CD4-positive, alpha-beta memory T cell (primary cell): ENCODE data around the gene DYRK1A. TPM values are rescaled to one million over a fixed set of nuclear protein-coding genes. Genes with fewer than 3 reads are reported as not detected.

Source experiments
- CTCF ChIA-PET: fragments of 350-600 bp; sonication (Branson Sonifier 250); formaldehyde crosslinking; loops from one replicate; lab custom pipeline; 2021; ENCODE audit warnings: inconsistent platforms; ENCODE audit not compliant: partially characterized antibody; lab: Charles Lee
- POLR2A ChIA-PET: fragments of 350-600 bp; sonication (Branson Sonifier 250); formaldehyde crosslinking; loops from one replicate; lab custom pipeline; 2021; ENCODE audit not compliant: partially characterized antibody; lab: Charles Lee
- DNase-seq, 5 donors: peaks; one replicate each; pipeline versions ENCODE4 v3.0.0 to v3.0.0-alpha.2; 2020 to 2022; ENCODE audit warnings: mixed read lengths in 1 of 5
- H3K27ac ChIP-seq: one replicate; pipeline ENCODE4 v1.7.0; 2013; ENCODE audit warnings: low read depth, low read length
- H3K27me3 ChIP-seq: 2 replicates; pipeline ENCODE4 v1.7.0; 2013; ENCODE audit warnings: mild to moderate bottlenecking, low read length, moderate library complexity; ENCODE audit not compliant: insufficient read depth
- H3K36me3 ChIP-seq: 2 replicates; pipeline ENCODE4 v1.7.0; 2013; ENCODE audit warnings: mild to moderate bottlenecking, low read length, moderate library complexity; ENCODE audit not compliant: insufficient read depth
- H3K4me1 ChIP-seq: 2 replicates; pipeline ENCODE4 v1.7.0; 2013; ENCODE audit warnings: mild to moderate bottlenecking, low read length, moderate library complexity; ENCODE audit not compliant: insufficient read depth
- H3K4me3 ChIP-seq, 2 donors: one replicate each; pipeline ENCODE4 v1.7.0; 2013; ENCODE audit warnings: low read length in 2 of 2, mild to moderate bottlenecking in 1 of 2
- H3K9me3 ChIP-seq, 2 donors: one replicate each; pipeline ENCODE4 v1.7.0; 2013; ENCODE audit warnings: low read length in 2 of 2, control low read depth in 1 of 2; ENCODE audit not compliant: control insufficient read depth in 1 of 2
- H3K27ac Mint-ChIP-seq, 7 donors: one replicate each; pipeline ENCODE4 v1.8.0; 2020 to 2021; ENCODE audit warnings: mixed read lengths in 7 of 7, mild to moderate bottlenecking in 6 of 7, inconsistent platforms in 3 of 7, moderate library complexity in 3 of 7
- H3K27me3 Mint-ChIP-seq, 2 donors: one replicate each; pipeline ENCODE4 v1.8.0; 2020 to 2021; ENCODE audit warnings: mixed read lengths in 2 of 2
- H3K36me3 Mint-ChIP-seq, 2 donors: one replicate each; pipeline ENCODE4 v1.8.0; 2020 to 2021; ENCODE audit warnings: mixed read lengths in 2 of 2, inconsistent platforms in 1 of 2, mild to moderate bottlenecking in 1 of 2
- H3K4me1 Mint-ChIP-seq, 4 donors: one replicate each; pipeline ENCODE4 v1.8.0; 2020 to 2021; ENCODE audit warnings: mixed read lengths in 4 of 4, mild to moderate bottlenecking in 1 of 4
- H3K4me3 Mint-ChIP-seq, 8 donors: one replicate each; pipeline ENCODE4 v1.8.0; 2020 to 2021; ENCODE audit warnings: mixed read lengths in 8 of 8, mild to moderate bottlenecking in 7 of 8, moderate library complexity in 6 of 8, inconsistent platforms in 3 of 8
- H3K9me3 Mint-ChIP-seq, 8 donors: one replicate each; pipeline ENCODE4 v1.8.0; 2020 to 2021; ENCODE audit warnings: mixed read lengths in 8 of 8, mild to moderate bottlenecking in 5 of 8, inconsistent platforms in 3 of 8, moderate library complexity in 1 of 8
- intact Hi-C: fragments of 100-400 bp; cut with micrococcal nuclease; formaldehyde crosslinking; loops from one replicate; pipeline ENCODE4 v1.15.1; 2023
- polyA plus RNA-seq, 2 donors: library from polyadenylated mRNA; unstranded; fragments of 300-500 nt; fragmentation: Illumina TruSeq; gene quantifications; one replicate each; pipeline ENCODE4 v1.2.3, GENCODE V29; 2021
- total RNA-seq, 2 experiments: library from RNA; stranded (reverse); gene quantifications; one replicate each; pipeline ENCODE4 v1.2.3, GENCODE V29; 2021

DYRK1A gene
- total and polyA plus RNA-seq, 4 experiments from 2014 or later, result 1.4 to 130 (median 65.2) TPM

- no peaks in the 10 kb centered on the region for H3K4me1 ChIP-seq
- no peaks in the 10 kb centered on the region for H3K36me3 Mint-ChIP-seq
- intact Hi-C loops, result no loop called here
- no peaks in the 10 kb centered on the region for H3K9me3 ChIP-seq
- ChIA-PET CTCF (interaction anchor here (1.0 to 1.9 kb wide), 2 partner anchors 9 to 103 kb away, joined by 3 to 11 read pairs; no protein-coding TSS in a partner anchor), POLR2A (interaction anchor here (2.2 kb wide), 1 partner anchor 9 kb away, joined by 7 read pairs; no protein-coding TSS in a partner anchor)
- no peaks in the 10 kb centered on the region for H3K4me1 Mint-ChIP-seq
- no peak overlapping the region for H3K27ac ChIP-seq
- H3K27me3 Mint-ChIP-seq, result peaks cover 6 to 8% of the 10 kb centered on the region in 2 donors
- H3K27ac Mint-ChIP-seq, result peak overlapping the region in 1 of 7 donors; percentile 3
- no peak for DNase-seq
- H3K4me3 ChIP-seq, result no peak overlapping the region
- no peak overlapping the region for H3K4me3 Mint-ChIP-seq
- peaks cover 0 to 3% (median 0%) of the 10 kb centered on the region in 8 donors for H3K9me3 Mint-ChIP-seq
- H3K27me3 ChIP-seq, result no peaks in the 10 kb centered on the region
- H3K36me3 ChIP-seq, result no peaks in the 10 kb centered on the region
Measured at GRCh38 chr21:37554661-37555379, 188.2 kb downstream of the DYRK1A start.

- H3K4me3 Mint-ChIP-seq, result no peak overlapping the region
- H3K9me3 Mint-ChIP-seq, result peaks cover 0 to 3% (median 0%) of the 10 kb centered on the region in 8 donors
- no peak overlapping the region for H3K27ac Mint-ChIP-seq
- intact Hi-C loops, result no loop called here
- CTCF ChIA-PET, result interaction anchor here (1.9 kb wide), 1 partner anchor 8 kb away, joined by 11 read pairs; no protein-coding TSS in a partner anchor
- no peaks in the 10 kb centered on the region for H3K9me3 ChIP-seq
- no peaks in the 10 kb centered on the region for H3K4me1 ChIP-seq
- peaks cover 6 to 8% of the 10 kb centered on the region in 2 donors for H3K27me3 Mint-ChIP-seq
- no peaks in the 10 kb centered on the region for H3K36me3 ChIP-seq
- no peaks in the 10 kb centered on the region for H3K27me3 ChIP-seq
- POLR2A ChIA-PET, result interaction anchor here (2.2 kb wide), 1 partner anchor 8 kb away, joined by 7 read pairs; no protein-coding TSS in a partner anchor
- no peaks in the 10 kb centered on the region for H3K4me1 Mint-ChIP-seq
- H3K27ac ChIP-seq, result no peak overlapping the region
- no peaks in the 10 kb centered on the region for H3K36me3 Mint-ChIP-seq
- DNase-seq, result no peak
- no peak overlapping the region for H3K4me3 ChIP-seq
Measured at GRCh38 chr21:37555672-37556261, 189.2 kb downstream of the DYRK1A start.

GRCh38 chr21:37557261-37557950 lies 190.8 kb downstream of the DYRK1A start:
- Mint-ChIP-seq H3K27ac (no peak overlapping the region), H3K36me3 (no peaks in the 10 kb centered on the region), H3K27me3 (peaks cover 6 to 8% of the 10 kb centered on the region in 2 donors), H3K4me1 (no peaks in the 10 kb centered on the region), H3K4me3 (no peak overlapping the region), H3K9me3 (peaks cover 0 to 3% (median 0%) of the 10 kb centered on the region in 8 donors)
- Histone ChIP-seq H3K27ac (no peak overlapping the region), H3K36me3 (no peaks in the 10 kb centered on the region), H3K27me3 (no peaks in the 10 kb centered on the region), H3K4me1 (no peaks in the 10 kb centered on the region), H3K4me3 (no peak overlapping the region), H3K9me3 (no peaks in the 10 kb centered on the region)
- intact Hi-C loops, result no loop called here
- ChIA-PET POLR2A (no interaction called here), CTCF (no interaction called here)
- no peak for DNase-seq

DNA sequence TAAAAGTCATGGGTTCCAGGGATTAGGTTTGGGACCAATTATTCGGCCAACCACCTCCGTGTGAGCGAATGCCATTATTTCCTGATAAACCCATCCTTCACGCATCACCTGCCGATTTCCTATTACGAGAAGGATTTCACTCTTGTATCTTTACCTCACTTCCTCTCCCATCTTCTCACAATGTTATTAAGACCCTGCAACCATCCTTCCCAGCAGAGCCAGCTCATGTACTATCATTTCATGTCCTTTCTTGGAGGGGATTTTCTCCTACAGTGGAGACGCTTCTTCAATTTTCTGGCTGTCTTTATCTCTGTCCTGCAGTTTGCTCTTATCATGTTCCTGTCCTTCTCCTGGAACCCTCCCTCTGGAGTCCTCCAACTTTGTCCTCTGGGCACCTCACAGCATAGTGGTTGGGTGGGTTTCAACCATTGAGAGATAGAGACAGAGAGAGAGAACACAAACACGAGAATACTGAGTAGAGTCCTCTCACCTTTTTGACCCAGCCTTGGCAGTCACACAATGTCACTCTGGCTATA lies 192.2 kb downstream of the DYRK1A start:
- Mint-ChIP-seq H3K27me3 (peaks cover 6 to 8% of the 10 kb centered on the region in 2 donors), H3K4me3 (no peak overlapping the region), H3K9me3 (peaks cover 0 to 3% (median 0%) of the 10 kb centered on the region in 8 donors), H3K36me3 (no peaks in the 10 kb centered on the region), H3K4me1 (peaks cover 0 to 9% (median 4%) of the 10 kb centered on the region in 4 donors), H3K27ac (no peak overlapping the region)
- H3K36me3 ChIP-seq, result no peaks in the 10 kb centered on the region
- H3K4me1 ChIP-seq, result peaks cover 8% of the 10 kb centered on the region
- POLR2A ChIA-PET, result no interaction called here
- intact Hi-C loops, result no loop called here
- no peak for DNase-seq
- CTCF ChIA-PET, result no interaction called here
- H3K4me3 ChIP-seq, result no peak overlapping the region
- H3K9me3 ChIP-seq, result no peaks in the 10 kb centered on the region
- no peaks in the 10 kb centered on the region for H3K27me3 ChIP-seq
- no peak overlapping the region for H3K27ac ChIP-seq

DNA sequence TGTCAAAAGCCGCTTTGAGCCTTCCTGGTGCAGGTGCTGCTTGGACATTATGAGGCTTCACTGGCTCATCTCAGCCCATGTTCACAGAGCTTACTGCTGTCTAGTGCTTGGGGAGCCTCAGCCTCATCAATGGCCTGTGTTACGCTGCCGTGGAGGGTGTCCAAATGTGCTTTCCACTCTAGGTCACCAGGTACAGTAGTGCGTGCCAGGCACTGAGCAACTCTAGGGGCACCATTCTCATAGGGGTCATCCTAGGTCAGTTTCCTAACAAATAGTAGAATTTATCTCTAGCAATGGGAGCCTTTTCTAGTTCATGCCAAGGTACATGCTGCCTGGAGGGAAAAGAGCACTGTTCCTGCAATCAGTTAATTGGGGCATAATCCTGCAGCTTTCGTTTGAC lies 193.8 kb downstream of the DYRK1A start:
- H3K27ac ChIP-seq, result no peak overlapping the region
- H3K27ac Mint-ChIP-seq, result no peak overlapping the region
- no peaks in the 10 kb centered on the region for H3K27me3 ChIP-seq
- DNase-seq, result no peak
- peaks cover 5 to 21% (median 13%) of the 10 kb centered on the region in 4 donors for H3K4me1 Mint-ChIP-seq
- H3K36me3 ChIP-seq, result no peaks in the 10 kb centered on the region
- CTCF ChIA-PET, result no interaction called here
- H3K9me3 ChIP-seq, result no peaks in the 10 kb centered on the region
- H3K27me3 Mint-ChIP-seq, result peaks cover 3 to 6% of the 10 kb centered on the region in 2 donors
- no peak overlapping the region for H3K4me3 ChIP-seq
- peaks cover 0 to 7% of the 10 kb centered on the region in 2 donors for H3K36me3 Mint-ChIP-seq
- H3K9me3 Mint-ChIP-seq, result peaks cover 0 to 3% (median 0%) of the 10 kb centered on the region in 8 donors
- POLR2A ChIA-PET, result no interaction called here
- intact Hi-C loops, result loop anchor here (5.0 to 10.0 kb wide), 4 partner anchors 66 to 1622 kb away; partner anchors contain the start of gene PSMG1
- H3K4me1 ChIP-seq, result peaks cover 17% of the 10 kb centered on the region
- peak overlapping the region in 1 of 8 donors; percentile 20 for H3K4me3 Mint-ChIP-seq

DNA sequence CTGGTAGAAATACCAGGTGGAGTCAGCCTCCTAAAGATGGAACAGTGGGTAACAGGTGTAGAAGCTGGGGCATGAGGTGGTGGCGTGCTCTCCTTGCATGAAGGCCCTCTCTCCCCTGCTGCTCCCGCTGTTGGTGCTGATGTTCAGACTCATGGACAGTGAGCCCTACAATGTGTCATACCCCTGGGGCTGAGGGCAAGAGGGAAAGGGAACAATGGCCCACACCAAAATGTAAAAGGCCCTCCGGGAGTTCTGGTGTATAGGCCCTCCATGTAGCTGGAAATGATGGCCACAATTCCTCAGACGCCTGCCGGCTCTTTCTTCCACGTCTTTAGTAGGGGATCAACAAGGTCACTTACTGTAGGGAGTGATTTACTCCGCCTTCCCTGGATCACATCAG lies 194.9 kb downstream of the DYRK1A start:
- Histone ChIP-seq H3K27me3 (no peaks in the 10 kb centered on the region), H3K27ac (no peak overlapping the region), H3K4me3 (no peak overlapping the region), H3K9me3 (no peaks in the 10 kb centered on the region), H3K36me3 (no peaks in the 10 kb centered on the region), H3K4me1 (peaks cover 17% of the 10 kb centered on the region)
- intact Hi-C loops, result loop anchor here (5.0 to 10.0 kb wide), 4 partner anchors 67 to 1621 kb away; partner anchors contain the start of gene PSMG1
- H3K27ac Mint-ChIP-seq, result peak overlapping the region in 1 of 7 donors; percentile 99
- POLR2A ChIA-PET, result no interaction called here
- no peak for DNase-seq
- H3K36me3 Mint-ChIP-seq, result peaks cover 0 to 7% of the 10 kb centered on the region in 2 donors
- peak overlapping the region in 1 of 8 donors; percentile 49 for H3K4me3 Mint-ChIP-seq
- H3K27me3 Mint-ChIP-seq, result peaks cover 0 to 1% of the 10 kb centered on the region in 2 donors
- CTCF ChIA-PET, result no interaction called here
- peaks cover 5 to 28% (median 14%) of the 10 kb centered on the region in 4 donors for H3K4me1 Mint-ChIP-seq
- peaks cover 0 to 3% (median 0%) of the 10 kb centered on the region in 8 donors for H3K9me3 Mint-ChIP-seq
